ENCODE measurements around the gene GSTK1.

Gene GSTK1

DNA sequence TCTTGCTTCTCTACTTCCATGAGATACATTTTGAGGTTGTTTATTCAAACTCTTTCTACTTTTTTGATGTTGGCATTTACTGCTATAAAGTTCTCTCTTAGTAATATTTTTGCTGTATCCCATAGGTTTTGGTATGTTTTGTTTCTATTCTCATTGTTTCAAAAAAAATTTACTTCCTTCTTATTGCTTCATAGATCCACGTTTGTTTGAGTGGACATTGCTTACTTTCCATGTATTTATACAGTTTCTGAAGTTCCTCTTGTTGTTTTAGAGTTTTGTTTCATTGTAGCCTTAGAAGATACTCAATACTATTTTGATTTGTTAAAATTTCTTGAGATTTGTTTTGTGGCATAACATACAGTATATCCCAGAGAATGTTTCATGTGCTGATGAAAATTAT lies 27.7 kb upstream of the GSTK1 start:
- Histone ChIP-seq H3K27me3 (ENCODE audit: insufficient read depth, low read length) (no peaks in the 10 kb centered on the region), H3K4ac (ENCODE audit: low read depth, low read length) (no peak overlapping the region), H2BK120ac (ENCODE audit: insufficient read depth, low read length, poor library complexity) (no peak overlapping the region), H3K18ac (ENCODE audit: low read length) (no peak overlapping the region), H3K9ac (ENCODE audit: low read length) (no peak overlapping the region), H2BK12ac (ENCODE audit: low read length) (no peak overlapping the region), H4K91ac (ENCODE audit: low read depth, low read length) (no peak overlapping the region), H3K9me3 (ENCODE audit: insufficient read depth, low read depth, low read length) (peaks cover 12% of the 10 kb centered on the region), H2AFZ (ENCODE audit: insufficient read depth, low read length, poor library complexity) (no peak overlapping the region), H3K4me3 (ENCODE audit: low read depth, low read length) (no peak overlapping the region), H3K4me2 (ENCODE audit: low read length) (no peak overlapping the region), H4K8ac (ENCODE audit: low read depth, low read length) (no peak overlapping the region), H2BK5ac (ENCODE audit: low read depth, low read length, poor library complexity) (no peak overlapping the region), H3K27ac (ENCODE audit: low read depth, low read length) (no peak overlapping the region), H3K79me1 (ENCODE audit: low read length) (no peaks in the 10 kb centered on the region), H3K36me3 (ENCODE audit: control insufficient read depth in 1 of 2, insufficient read depth in 2 of 2, low read length in 2 of 2) (no peaks in the 10 kb centered on the region), H2AK5ac (ENCODE audit: low read length) (no peak overlapping the region), H3K79me2 (ENCODE audit: control insufficient read depth, insufficient read depth, low read length, poor library complexity) (no peaks in the 10 kb centered on the region), H3K23ac (ENCODE audit: low read length) (no peak overlapping the region), H4K12ac (ENCODE audit: low read depth, low read length) (no peak overlapping the region), H3K4me1 (ENCODE audit: control insufficient read depth in 1 of 2, insufficient read depth in 2 of 2, low read length in 2 of 2) (no peaks in the 10 kb centered on the region), H3K14ac (ENCODE audit: low read length) (no peak overlapping the region)
- WGBS (ENCODE audit: extremely low coverage, insufficient coverage, insufficient read length) = no CpG with 5 or more reads among the region's 1 CpG
- no peak for DNase-seq

- Histone ChIP-seq H4K91ac (ENCODE audit: low read depth, low read length) (no peak overlapping the region), H3K79me1 (ENCODE audit: low read length) (no peaks in the 10 kb centered on the region), H2AK5ac (ENCODE audit: low read length) (no peak overlapping the region), H4K8ac (ENCODE audit: low read depth, low read length) (no peak overlapping the region), H3K4me1 (ENCODE audit: control insufficient read depth in 1 of 2, insufficient read depth in 2 of 2, low read length in 2 of 2) (no peaks in the 10 kb centered on the region), H3K27ac (ENCODE audit: low read depth, low read length) (no peak overlapping the region), H3K18ac (ENCODE audit: low read length) (no peak overlapping the region), H3K4me3 (ENCODE audit: low read depth, low read length) (no peak overlapping the region), H3K4me2 (ENCODE audit: low read length) (no peak overlapping the region), H3K14ac (ENCODE audit: low read length) (no peak overlapping the region), H3K9me3 (ENCODE audit: insufficient read depth, low read depth, low read length) (peaks cover 6% of the 10 kb centered on the region), H3K9ac (ENCODE audit: low read length) (no peak overlapping the region), H2BK12ac (ENCODE audit: low read length) (no peak overlapping the region), H3K23ac (ENCODE audit: low read length) (no peak overlapping the region), H3K4ac (ENCODE audit: low read depth, low read length) (no peak overlapping the region), H3K79me2 (ENCODE audit: control insufficient read depth, insufficient read depth, low read length, poor library complexity) (no peaks in the 10 kb centered on the region), H4K12ac (ENCODE audit: low read depth, low read length) (no peak overlapping the region), H2AFZ (ENCODE audit: insufficient read depth, low read length, poor library complexity) (no peak overlapping the region), H2BK5ac (ENCODE audit: low read depth, low read length, poor library complexity) (no peak overlapping the region), H3K36me3 (ENCODE audit: control insufficient read depth in 1 of 2, insufficient read depth in 2 of 2, low read length in 2 of 2) (no peaks in the 10 kb centered on the region), H2BK120ac (ENCODE audit: insufficient read depth, low read length, poor library complexity) (no peak overlapping the region), H3K27me3 (ENCODE audit: insufficient read depth, low read length) (no peaks in the 10 kb centered on the region)
- DNase-seq = no peak
- WGBS (ENCODE audit: extremely low coverage, insufficient coverage, insufficient read length) = no CpG with 5 or more reads among the region's 3 CpGs
Measured at GRCh38 chr7:143236408-143236990, 26.7 kb upstream of the GSTK1 start.

DNA sequence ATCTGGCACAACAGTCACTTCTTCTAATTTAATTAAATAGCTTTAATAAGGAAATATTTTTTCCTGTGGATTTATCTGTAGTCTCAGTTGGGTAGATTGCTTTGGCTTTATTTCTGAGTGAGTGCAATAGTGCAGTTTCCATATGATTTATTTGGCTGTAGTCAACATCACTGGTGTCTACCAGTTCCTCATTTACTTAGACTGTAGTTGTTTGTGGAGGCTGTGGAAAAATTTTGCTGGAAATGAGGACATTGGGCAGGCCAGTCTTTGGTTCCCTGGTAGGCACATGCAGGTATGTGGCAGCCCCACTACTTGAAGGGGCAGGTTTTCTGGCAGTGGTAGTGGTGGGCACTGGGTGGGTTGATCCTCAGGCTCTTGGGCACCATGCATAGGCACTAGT lies 25.9 kb upstream of the GSTK1 start:
- H3K4ac ChIP-seq (ENCODE audit: low read depth, low read length) = no peak overlapping the region
- no peak overlapping the region for H4K12ac ChIP-seq (ENCODE audit: low read depth, low read length)
- no peak overlapping the region for H3K14ac ChIP-seq (ENCODE audit: low read length)
- no peak overlapping the region for H3K27ac ChIP-seq (ENCODE audit: low read depth, low read length)
- H3K36me3 ChIP-seq (ENCODE audit: control insufficient read depth in 1 of 2, insufficient read depth in 2 of 2, low read length in 2 of 2) = no peaks in the 10 kb centered on the region
- H3K79me2 ChIP-seq (ENCODE audit: control insufficient read depth, insufficient read depth, low read length, poor library complexity) = no peaks in the 10 kb centered on the region
- H2AK5ac ChIP-seq (ENCODE audit: low read length) = no peak overlapping the region
- DNase-seq = no peak
- H2BK12ac ChIP-seq (ENCODE audit: low read length) = no peak overlapping the region
- H2BK120ac ChIP-seq (ENCODE audit: insufficient read depth, low read length, poor library complexity) = no peak overlapping the region
- H3K4me2 ChIP-seq (ENCODE audit: low read length) = no peak overlapping the region
- H3K18ac ChIP-seq (ENCODE audit: low read length) = no peak overlapping the region
- no peak overlapping the region for H4K8ac ChIP-seq (ENCODE audit: low read depth, low read length)
- H2AFZ ChIP-seq (ENCODE audit: insufficient read depth, low read length, poor library complexity) = no peak overlapping the region
- no peaks in the 10 kb centered on the region for H3K4me1 ChIP-seq (ENCODE audit: control insufficient read depth in 1 of 2, insufficient read depth in 2 of 2, low read length in 2 of 2)
- no peak overlapping the region for H4K91ac ChIP-seq (ENCODE audit: low read depth, low read length)
- no peak overlapping the region for H2BK5ac ChIP-seq (ENCODE audit: low read depth, low read length, poor library complexity)
- H3K9me3 ChIP-seq (ENCODE audit: insufficient read depth, low read depth, low read length) = peaks cover 6% of the 10 kb centered on the region
- H3K27me3 ChIP-seq (ENCODE audit: insufficient read depth, low read length) = no peaks in the 10 kb centered on the region
- H3K4me3 ChIP-seq (ENCODE audit: low read depth, low read length) = no peak overlapping the region
- H3K79me1 ChIP-seq (ENCODE audit: low read length) = no peaks in the 10 kb centered on the region
- H3K23ac ChIP-seq (ENCODE audit: low read length) = no peak overlapping the region
- no peak overlapping the region for H3K9ac ChIP-seq (ENCODE audit: low read length)

DNA sequence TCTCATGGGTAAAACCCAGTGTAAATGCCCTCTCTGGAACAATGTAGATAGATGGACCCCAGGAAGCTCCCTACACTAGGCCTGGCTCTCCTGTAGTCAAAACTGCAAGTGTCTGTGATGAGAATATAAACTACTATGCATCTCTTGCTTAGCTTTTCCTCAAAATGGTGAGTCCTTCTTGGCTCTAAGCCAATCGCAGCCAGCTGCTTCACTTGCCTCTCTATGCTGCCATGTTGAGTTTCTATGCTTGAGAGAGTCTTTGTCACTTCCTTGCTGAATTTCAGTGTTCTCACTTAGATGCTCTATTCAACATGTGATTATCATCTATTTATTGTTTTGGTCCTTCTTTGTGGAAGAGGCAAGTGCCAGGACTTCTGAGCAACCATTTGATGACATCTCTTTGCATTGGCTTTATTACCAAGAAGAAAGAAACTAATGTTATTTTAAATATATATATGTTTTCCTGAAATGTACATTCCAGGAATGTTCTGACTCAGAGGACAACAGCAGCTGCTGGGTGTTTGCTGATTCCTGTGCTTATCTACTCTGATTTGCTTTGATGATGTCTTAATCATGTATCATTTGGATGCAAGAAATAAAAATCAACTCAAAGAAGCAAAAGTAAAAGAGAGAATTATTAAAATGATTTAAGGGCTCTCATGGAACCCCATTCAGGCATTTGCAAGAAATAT lies 24.8 kb upstream of the GSTK1 start:
- no peaks in the 10 kb centered on the region for H3K79me2 ChIP-seq (ENCODE audit: control insufficient read depth, insufficient read depth, low read length, poor library complexity)
- H2AK5ac ChIP-seq (ENCODE audit: low read length) = no peak overlapping the region
- no peak overlapping the region for H3K4ac ChIP-seq (ENCODE audit: low read depth, low read length)
- no peak overlapping the region for H3K9ac ChIP-seq (ENCODE audit: low read length)
- peaks cover 6% of the 10 kb centered on the region for H3K9me3 ChIP-seq (ENCODE audit: insufficient read depth, low read depth, low read length)
- no peak overlapping the region for H3K27ac ChIP-seq (ENCODE audit: low read depth, low read length)
- no peak overlapping the region for H3K4me3 ChIP-seq (ENCODE audit: low read depth, low read length)
- WGBS (ENCODE audit: extremely low coverage, insufficient coverage, insufficient read length) = no CpG with 5 or more reads among the region's 1 CpG
- DNase-seq = peak in 1 of 2 donors; percentile 54
- no peak overlapping the region for H3K23ac ChIP-seq (ENCODE audit: low read length)
- no peak overlapping the region for H2BK12ac ChIP-seq (ENCODE audit: low read length)
- H3K79me1 ChIP-seq (ENCODE audit: low read length) = no peaks in the 10 kb centered on the region
- H3K14ac ChIP-seq (ENCODE audit: low read length) = no peak overlapping the region
- H3K36me3 ChIP-seq (ENCODE audit: control insufficient read depth in 1 of 2, insufficient read depth in 2 of 2, low read length in 2 of 2) = no peaks in the 10 kb centered on the region
- no peak overlapping the region for H2BK120ac ChIP-seq (ENCODE audit: insufficient read depth, low read length, poor library complexity)
- no peak overlapping the region for H2BK5ac ChIP-seq (ENCODE audit: low read depth, low read length, poor library complexity)
- H4K8ac ChIP-seq (ENCODE audit: low read depth, low read length) = no peak overlapping the region
- H4K91ac ChIP-seq (ENCODE audit: low read depth, low read length) = no peak overlapping the region
- no peak overlapping the region for H3K18ac ChIP-seq (ENCODE audit: low read length)
- H3K4me2 ChIP-seq (ENCODE audit: low read length) = no peak overlapping the region
- no peaks in the 10 kb centered on the region for H3K4me1 ChIP-seq (ENCODE audit: control insufficient read depth in 1 of 2, insufficient read depth in 2 of 2, low read length in 2 of 2)
- no peak overlapping the region for H2AFZ ChIP-seq (ENCODE audit: insufficient read depth, low read length, poor library complexity)
- no peak overlapping the region for H4K12ac ChIP-seq (ENCODE audit: low read depth, low read length)
- no peaks in the 10 kb centered on the region for H3K27me3 ChIP-seq (ENCODE audit: insufficient read depth, low read length)
